K562 treated with DMSO at 1 percent for 12 hours (cell line): ENCODE measurements around the gene LYPD1. TPM values are rescaled to one million over a fixed set of nuclear protein-coding genes. Genes with fewer than 3 reads are reported as not detected.

ENCODE experiments used
- total RNA-seq: library from RNA; unstranded; fragments of 300-600 nt; gene quantifications from 2 replicates; pipeline ENCODE4 v1.2.3, GENCODE V29; 2022; ENCODE audit not compliant: insufficient read depth

Gene LYPD1
- not detected in 2 replicates for total RNA-seq

GRCh38 chr2:132669908-132670495 is at the start of gene LYPD1:
TSS of gene LYPD1 (minus strand) at chr2:132670205. CDS start at chr2:132669932, 273 bp downstream.

